Peyer's patch (tissue), 4 donors: Measurements from ENCODE around the gene LITAF.

ENCODE experiments used
- CTCF ChIP-seq, 6 experiments: fragments of 450-650 bp in 4 of 6; fragments of 200-600 bp in 2 of 6; sonication (generic) in 1 of 6; IDR thresholded peaks; one replicate each; pipeline ENCODE4 v1.5.1; 2017 to 2019; ENCODE audit warnings: antibody characterized with exemption in 6 of 6, mild to moderate bottlenecking in 3 of 6, moderate library complexity in 1 of 6
- POLR2A ChIP-seq, 2 donors: fragments of 450-650 bp; IDR thresholded peaks; one replicate each; pipeline ENCODE4 v1.5.1; 2017; ENCODE audit warnings: antibody characterized with exemption in 2 of 2, mild to moderate bottlenecking in 2 of 2, moderate library complexity in 2 of 2

DNA sequence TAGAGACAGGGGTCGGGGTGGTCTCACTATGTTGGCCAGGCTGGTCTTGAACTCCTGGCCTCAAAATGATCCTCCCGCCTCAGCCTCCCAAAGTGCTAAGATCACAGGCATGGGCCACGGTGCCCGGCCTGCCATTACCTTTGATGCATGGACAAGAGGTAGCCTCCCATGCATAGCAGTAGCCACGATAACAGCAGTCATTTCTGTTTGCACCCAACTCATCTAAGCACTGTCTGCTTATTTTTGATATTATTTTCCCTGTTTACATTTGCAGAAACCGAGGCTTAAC lies 44.0 kb upstream of the LITAF start:
- TF ChIP-seq CTCF (IDR thresholded peaks at IDR 0.05) (no peak), POLR2A (IDR thresholded peaks at IDR 0.05) (no peak)
